ENCODE measurements around the gene TRIP10.

Gene TRIP10

DNA sequence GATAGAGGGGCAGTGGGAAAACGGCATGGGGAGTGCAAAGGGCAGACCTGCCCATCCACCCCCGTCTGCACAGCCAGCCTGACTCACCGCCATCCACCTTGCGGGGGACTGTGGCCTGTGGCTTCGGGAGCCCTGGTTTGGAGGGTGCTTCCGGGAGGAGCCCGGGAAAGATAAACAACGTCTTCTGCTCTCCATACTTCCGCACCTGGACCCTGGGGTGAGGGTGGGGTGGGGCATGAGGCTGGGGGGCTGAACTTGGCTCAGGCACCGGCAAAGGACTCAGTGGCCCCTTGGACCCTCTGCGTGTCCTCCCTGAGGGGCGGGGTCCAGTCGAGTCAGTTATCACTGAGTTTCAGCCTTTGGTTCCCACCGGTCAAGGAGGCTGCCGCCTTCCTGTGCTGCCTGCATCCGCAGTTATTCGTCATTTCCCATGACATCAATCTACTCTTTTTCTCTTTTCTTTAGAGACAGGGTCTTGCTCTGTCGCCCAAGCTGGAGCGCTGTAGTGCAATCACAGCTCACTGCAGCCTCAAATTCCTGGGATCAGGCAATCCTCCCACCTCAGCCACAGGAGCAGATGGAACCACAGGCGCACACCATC, 5.3 kb upstream of the TRIP10 start (continued):
- TF ChIP-seq, protein P1, sequence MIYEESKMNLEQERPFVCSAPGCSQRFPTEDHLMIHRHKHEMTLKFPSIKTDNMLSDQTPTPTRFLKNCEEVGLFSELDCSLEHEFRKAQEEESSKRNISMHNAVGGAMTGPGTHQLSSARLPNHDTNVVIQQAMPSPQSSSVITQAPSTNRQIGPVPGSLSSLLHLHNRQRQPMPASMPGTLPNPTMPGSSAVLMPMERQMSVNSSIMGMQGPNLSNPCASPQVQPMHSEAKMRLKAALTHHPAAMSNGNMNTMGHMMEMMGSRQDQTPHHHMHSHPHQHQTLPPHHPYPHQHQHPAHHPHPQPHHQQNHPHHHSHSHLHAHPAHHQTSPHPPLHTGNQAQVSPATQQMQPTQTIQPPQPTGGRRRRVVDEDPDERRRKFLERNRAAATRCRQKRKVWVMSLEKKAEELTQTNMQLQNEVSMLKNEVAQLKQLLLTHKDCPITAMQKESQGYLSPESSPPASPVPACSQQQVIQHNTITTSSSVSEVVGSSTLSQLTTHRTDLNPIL (CRISPR knock-in tag; IDR thresholded peaks at IDR 0.05; ENCODE audit: low read depth): no peak
- TF ChIP-seq ZFP3 (CRISPR knock-in tag; IDR thresholded peaks at IDR 0.05) (no peak), GLIS3 (CRISPR knock-in tag; IDR thresholded peaks at IDR 0.05) (no peak), TCF4 (CRISPR knock-in tag; IDR thresholded peaks at IDR 0.05; ENCODE audit: borderline replicate concordance) (no peak)
- TF ChIP-seq, protein P2, sequence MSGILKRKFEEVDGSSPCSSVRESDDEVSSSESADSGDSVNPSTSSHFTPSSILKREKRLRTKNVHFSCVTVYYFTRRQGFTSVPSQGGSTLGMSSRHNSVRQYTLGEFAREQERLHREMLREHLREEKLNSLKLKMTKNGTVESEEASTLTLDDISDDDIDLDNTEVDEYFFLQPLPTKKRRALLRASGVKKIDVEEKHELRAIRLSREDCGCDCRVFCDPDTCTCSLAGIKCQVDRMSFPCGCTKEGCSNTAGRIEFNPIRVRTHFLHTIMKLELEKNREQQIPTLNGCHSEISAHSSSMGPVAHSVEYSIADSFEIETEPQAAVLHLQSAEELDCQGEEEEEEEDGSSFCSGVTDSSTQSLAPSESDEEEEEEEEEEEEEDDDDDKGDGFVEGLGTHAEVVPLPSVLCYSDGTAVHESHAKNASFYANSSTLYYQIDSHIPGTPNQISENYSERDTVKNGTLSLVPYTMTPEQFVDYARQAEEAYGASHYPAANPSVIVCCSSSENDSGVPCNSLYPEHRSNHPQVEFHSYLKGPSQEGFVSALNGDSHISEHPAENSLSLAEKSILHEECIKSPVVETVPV (CRISPR knock-in tag; IDR thresholded peaks at IDR 0.05): no peak

DNA sequence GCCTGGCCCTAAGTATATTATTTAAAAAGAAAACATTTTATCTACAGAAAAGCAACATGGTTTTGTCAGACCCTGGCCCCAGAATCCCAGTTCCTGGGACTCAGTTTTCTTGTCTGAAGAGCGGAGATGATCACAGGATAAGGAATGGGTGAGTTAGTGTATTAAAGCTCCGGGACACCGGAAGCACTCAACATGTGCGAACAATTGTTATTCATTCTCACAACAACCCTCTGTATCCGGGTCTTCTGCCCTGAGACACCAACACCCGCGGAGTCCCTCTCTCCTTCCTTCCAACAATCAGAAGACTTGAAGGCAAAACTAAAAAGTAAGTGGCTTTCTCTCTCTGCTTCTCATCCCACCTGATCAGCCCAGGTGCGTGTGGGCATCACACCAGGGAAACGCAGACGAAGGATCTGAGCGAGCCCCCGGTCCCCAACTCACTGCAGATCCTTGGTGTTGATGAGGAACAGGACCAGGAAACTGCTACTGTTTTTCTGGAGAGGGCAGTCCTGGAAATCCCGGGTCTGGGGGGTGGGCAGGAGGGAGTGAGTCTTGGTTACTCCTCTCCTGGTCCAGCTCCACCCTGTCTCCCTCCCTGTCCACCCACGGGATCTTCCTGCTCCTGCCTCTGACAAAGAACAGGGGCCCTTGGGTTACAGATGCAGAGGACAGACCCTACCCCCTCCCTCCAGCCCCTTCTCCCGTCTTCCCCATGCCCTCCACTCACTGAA, 4.1 kb upstream of the TRIP10 start:
- TF ChIP-seq GLIS3 (CRISPR knock-in tag; IDR thresholded peaks at IDR 0.05) (no peak), BACH2 (CRISPR knock-in tag; IDR thresholded peaks at IDR 0.05; ENCODE audit: borderline replicate concordance) (no peak), ZNF565 (CRISPR knock-in tag; conservative IDR thresholded peaks at IDR 0.05; ENCODE audit: low read depth) (no peak), ZNF8 (CRISPR knock-in tag; IDR thresholded peaks at IDR 0.05) (no peak), ZFP30 (CRISPR knock-in tag; IDR thresholded peaks at IDR 0.05) (no peak), ZFP3 (CRISPR knock-in tag; IDR thresholded peaks at IDR 0.05) (no peak), ARNTL (CRISPR knock-in tag; IDR thresholded peaks at IDR 0.05; ENCODE audit: borderline replicate concordance, low read depth) (no peak), ZC3H10 (CRISPR knock-in tag; IDR thresholded peaks at IDR 0.05) (no peak), ISL1 (CRISPR knock-in tag; IDR thresholded peaks at IDR 0.05) (no peak), ESRRG (CRISPR knock-in tag; IDR thresholded peaks at IDR 0.05) (no peak), TOX (CRISPR knock-in tag; IDR thresholded peaks at IDR 0.05; ENCODE audit: borderline replicate concordance) (no peak), OSR1 (CRISPR knock-in tag; IDR thresholded peaks at IDR 0.05) (no peak)
- TF ChIP-seq, protein P2 (CRISPR knock-in tag; IDR thresholded peaks at IDR 0.05): no peak
- TF ChIP-seq, protein P3, sequence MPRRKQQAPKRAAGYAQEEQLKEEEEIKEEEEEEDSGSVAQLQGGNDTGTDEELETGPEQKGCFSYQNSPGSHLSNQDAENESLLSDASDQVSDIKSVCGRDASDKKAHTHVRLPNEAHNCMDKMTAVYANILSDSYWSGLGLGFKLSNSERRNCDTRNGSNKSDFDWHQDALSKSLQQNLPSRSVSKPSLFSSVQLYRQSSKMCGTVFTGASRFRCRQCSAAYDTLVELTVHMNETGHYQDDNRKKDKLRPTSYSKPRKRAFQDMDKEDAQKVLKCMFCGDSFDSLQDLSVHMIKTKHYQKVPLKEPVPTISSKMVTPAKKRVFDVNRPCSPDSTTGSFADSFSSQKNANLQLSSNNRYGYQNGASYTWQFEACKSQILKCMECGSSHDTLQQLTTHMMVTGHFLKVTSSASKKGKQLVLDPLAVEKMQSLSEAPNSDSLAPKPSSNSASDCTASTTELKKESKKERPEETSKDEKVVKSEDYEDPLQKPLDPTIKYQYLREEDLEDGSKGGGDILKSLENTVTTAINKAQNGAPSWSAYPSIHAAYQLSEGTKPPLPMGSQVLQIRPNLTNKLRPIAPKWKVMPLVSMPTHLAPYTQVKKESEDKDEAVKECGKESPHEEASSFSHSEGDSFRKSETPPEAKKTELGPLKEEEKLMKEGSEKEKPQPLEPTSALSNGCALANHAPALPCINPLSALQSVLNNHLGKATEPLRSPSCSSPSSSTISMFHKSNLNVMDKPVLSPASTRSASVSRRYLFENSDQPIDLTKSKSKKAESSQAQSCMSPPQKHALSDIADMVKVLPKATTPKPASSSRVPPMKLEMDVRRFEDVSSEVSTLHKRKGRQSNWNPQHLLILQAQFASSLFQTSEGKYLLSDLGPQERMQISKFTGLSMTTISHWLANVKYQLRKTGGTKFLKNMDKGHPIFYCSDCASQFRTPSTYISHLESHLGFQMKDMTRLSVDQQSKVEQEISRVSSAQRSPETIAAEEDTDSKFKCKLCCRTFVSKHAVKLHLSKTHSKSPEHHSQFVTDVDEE (CRISPR knock-in tag; IDR thresholded peaks at IDR 0.05): no peak
- TF ChIP-seq, protein P4, sequence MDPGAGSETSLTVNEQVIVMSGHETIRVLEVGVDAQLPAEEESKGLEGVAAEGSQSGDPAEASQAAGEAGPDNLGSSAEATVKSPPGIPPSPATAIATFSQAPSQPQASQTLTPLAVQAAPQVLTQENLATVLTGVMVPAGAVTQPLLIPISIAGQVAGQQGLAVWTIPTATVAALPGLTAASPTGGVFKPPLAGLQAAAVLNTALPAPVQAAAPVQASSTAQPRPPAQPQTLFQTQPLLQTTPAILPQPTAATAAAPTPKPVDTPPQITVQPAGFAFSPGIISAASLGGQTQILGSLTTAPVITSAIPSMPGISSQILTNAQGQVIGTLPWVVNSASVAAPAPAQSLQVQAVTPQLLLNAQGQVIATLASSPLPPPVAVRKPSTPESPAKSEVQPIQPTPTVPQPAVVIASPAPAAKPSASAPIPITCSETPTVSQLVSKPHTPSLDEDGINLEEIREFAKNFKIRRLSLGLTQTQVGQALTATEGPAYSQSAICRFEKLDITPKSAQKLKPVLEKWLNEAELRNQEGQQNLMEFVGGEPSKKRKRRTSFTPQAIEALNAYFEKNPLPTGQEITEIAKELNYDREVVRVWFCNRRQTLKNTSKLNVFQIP (CRISPR knock-in tag; IDR thresholded peaks at IDR 0.05; ENCODE audit: borderline replicate concordance, low read depth): no peak
- TF ChIP-seq, protein P5, sequence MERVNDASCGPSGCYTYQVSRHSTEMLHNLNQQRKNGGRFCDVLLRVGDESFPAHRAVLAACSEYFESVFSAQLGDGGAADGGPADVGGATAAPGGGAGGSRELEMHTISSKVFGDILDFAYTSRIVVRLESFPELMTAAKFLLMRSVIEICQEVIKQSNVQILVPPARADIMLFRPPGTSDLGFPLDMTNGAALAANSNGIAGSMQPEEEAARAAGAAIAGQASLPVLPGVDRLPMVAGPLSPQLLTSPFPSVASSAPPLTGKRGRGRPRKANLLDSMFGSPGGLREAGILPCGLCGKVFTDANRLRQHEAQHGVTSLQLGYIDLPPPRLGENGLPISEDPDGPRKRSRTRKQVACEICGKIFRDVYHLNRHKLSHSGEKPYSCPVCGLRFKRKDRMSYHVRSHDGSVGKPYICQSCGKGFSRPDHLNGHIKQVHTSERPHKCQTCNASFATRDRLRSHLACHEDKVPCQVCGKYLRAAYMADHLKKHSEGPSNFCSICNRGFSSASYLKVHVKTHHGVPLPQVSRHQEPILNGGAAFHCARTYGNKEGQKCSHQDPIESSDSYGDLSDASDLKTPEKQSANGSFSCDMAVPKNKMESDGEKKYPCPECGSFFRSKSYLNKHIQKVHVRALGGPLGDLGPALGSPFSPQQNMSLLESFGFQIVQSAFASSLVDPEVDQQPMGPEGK (CRISPR knock-in tag; IDR thresholded peaks at IDR 0.05; ENCODE audit: borderline replicate concordance): no peak
- ATAC-seq: no peak
